ENCODE results near the gene AHCY. TPM values are rescaled to one million over a fixed set of nuclear protein-coding genes. Genes with fewer than 3 reads are reported as not detected.

Gene AHCY
- total RNA-seq, 1 experiment from 2014 or later: 350 TPM

GRCh38 chr20:34285450-34285849, 17.7 kb downstream of the AHCY start:
- ATAC-seq: no peak
- no TSS peak for BruUV-seq (replicated peaks)
- CTCF ChIA-PET: no interaction called here

GRCh38 chr20:34283844-34284243, 19.3 kb downstream of the AHCY start:
- Histone ChIP-seq H3K4me2 (ENCODE audit: low read length) (no peak overlapping the region), H3K4me3 (replicated peaks in 1 of 2; ENCODE audit: low read depth in 1 of 2, low read length in 2 of 2) (no peak overlapping the region), H3K4me1 (ENCODE audit: control insufficient read depth in 1 of 2, insufficient read depth in 2 of 2, low read length in 2 of 2) (no peaks in the 10 kb centered on the region), H3K79me2 (ENCODE audit: insufficient read depth, low read length) (no peaks in the 10 kb centered on the region), H3K9me2 (ENCODE audit: insufficient read depth) (no peaks in the 10 kb centered on the region), H3K36me3 (ENCODE audit: control insufficient read depth in 1 of 2, insufficient read depth in 2 of 2, low read length in 2 of 2) (peaks cover 62 to 88% of the 10 kb centered on the region in 2 experiments), H2AFZ (ENCODE audit: low read depth, low read length, poor library complexity, severe bottlenecking) (no peak overlapping the region), H4K20me1 (ENCODE audit: insufficient read depth) (0 out of 2 replicates have a peak, but pooled peaks cover 3% of the 10 kb centered on the region), H3K9me3 (ENCODE audit: control insufficient read depth in 1 of 2, insufficient read depth in 1 of 2, low read depth in 1 of 2, low read length in 2 of 2) (no peaks in the 10 kb centered on the region), H3K27ac (ENCODE audit: low read depth, low read length) (no peak overlapping the region), H3K27me3 (ENCODE audit: insufficient read depth, low read length) (no peaks in the 10 kb centered on the region), H3K9ac (ENCODE audit: low read length) (no peak overlapping the region)
- TF ChIP-seq CEBPB (IDR thresholded peaks at IDR 0.05; ENCODE audit: low read depth) (no peak), RAD21 (IDR thresholded peaks at IDR 0.05; ENCODE audit: low read depth) (no peak), ATF3 (IDR thresholded peaks at IDR 0.05) (no peak), POLR2A (IDR thresholded peaks at IDR 0.05; ENCODE audit: borderline replicate concordance, extremely low read depth, insufficient read depth, insufficient read length) (no peak), ELF1 (IDR thresholded peaks at IDR 0.05; ENCODE audit: borderline replicate concordance, low read depth) (no peak), CBX3 (IDR thresholded peaks at IDR 0.05; ENCODE audit: low read depth) (no peak)
- ATAC-seq (no peak), DNase-seq (ENCODE audit: low read depth, low spot score) (no peak)
- no TSS peak for BruUV-seq (replicated peaks)
- intact Hi-C loops (cut with micrococcal nuclease): no loop called here
- RAD21 ChIA-PET (ENCODE audit: low non-redundant PET in 1 of 2, low total read pairs in 2 of 2, uncharacterized antibody in 2 of 2, unreplicated experiment in 2 of 2): no interaction called here
- CTCF ChIA-PET: no interaction called here
- POLR2A ChIA-PET: no interaction called here

More at GRCh38 chr20:34285450-34285849, 17.7 kb downstream of the AHCY start:
- H3K9ac ChIP-seq (ENCODE audit: low read length): no peak overlapping the region
- 0 out of 2 replicates have a peak, but pooled peaks cover 3% of the 10 kb centered on the region for H4K20me1 ChIP-seq (ENCODE audit: insufficient read depth)
- no peak overlapping the region for H2AFZ ChIP-seq (ENCODE audit: low read depth, low read length, poor library complexity, severe bottlenecking)
- no peaks in the 10 kb centered on the region for H3K4me1 ChIP-seq (ENCODE audit: control insufficient read depth in 1 of 2, insufficient read depth in 2 of 2, low read length in 2 of 2)
- no peak overlapping the region for H3K4me3 ChIP-seq (replicated peaks in 1 of 2; ENCODE audit: low read depth in 1 of 2, low read length in 2 of 2)
- peaks cover 63 to 87% of the 10 kb centered on the region in 2 experiments for H3K36me3 ChIP-seq (ENCODE audit: control insufficient read depth in 1 of 2, insufficient read depth in 2 of 2, low read length in 2 of 2)
- H3K9me3 ChIP-seq (ENCODE audit: control insufficient read depth in 1 of 2, insufficient read depth in 1 of 2, low read depth in 1 of 2, low read length in 2 of 2): no peaks in the 10 kb centered on the region
- H3K27me3 ChIP-seq (ENCODE audit: insufficient read depth, low read length): no peaks in the 10 kb centered on the region
- no peak for TF ChIP-seq ZFX (IDR thresholded peaks at IDR 0.05)
- no peaks in the 10 kb centered on the region for H3K9me2 ChIP-seq (ENCODE audit: insufficient read depth)
- ChIA-PET RAD21 (ENCODE audit: low non-redundant PET in 1 of 2, low total read pairs in 2 of 2, uncharacterized antibody in 2 of 2, unreplicated experiment in 2 of 2) (no interaction called here), POLR2A (no interaction called here)
- H3K27ac ChIP-seq (ENCODE audit: low read depth, low read length): no peak overlapping the region
- intact Hi-C loops (cut with micrococcal nuclease): no loop called here
- H3K4me2 ChIP-seq (ENCODE audit: low read length): no peak overlapping the region
- no peaks in the 10 kb centered on the region for H3K79me2 ChIP-seq (ENCODE audit: insufficient read depth, low read length)
- DNase-seq (ENCODE audit: low read depth, low spot score): no peak

Measured in HCT116 (cell line).